Effector memory CD4-positive, alpha-beta T cell (primary cell): ENCODE measurements around the gene BAZ2B.
A peak's percentile ranks its signal among the peaks of the same experiment; 100 is the strongest.

Experiments used
- DNase-seq, 3 donors: peaks; one replicate each; pipeline ENCODE4 v3.0.0-alpha.2; 2020
- H3K27ac ChIP-seq: 2 replicates; pipeline ENCODE4 v1.7.0; 2013; ENCODE audit warnings: mild to moderate bottlenecking, low read length, moderate library complexity; ENCODE audit not compliant: insufficient read depth, poor library complexity, severe bottlenecking
- H3K27me3 ChIP-seq: replicated peaks from 2 replicates; pipeline ENCODE4 v1.7.0; 2013; ENCODE audit warnings: mild to moderate bottlenecking, low read length; ENCODE audit not compliant: insufficient read depth, control insufficient read depth, poor library complexity, severe bottlenecking
- H3K36me3 ChIP-seq: 2 replicates; pipeline ENCODE4 v1.7.0; 2013; ENCODE audit warnings: mild to moderate bottlenecking, low read length, moderate library complexity; ENCODE audit not compliant: control insufficient read depth, insufficient read depth
- H3K4me1 ChIP-seq: 2 replicates; pipeline ENCODE4 v1.7.0; 2013; ENCODE audit warnings: low read length, mild to moderate bottlenecking; ENCODE audit not compliant: control insufficient read depth, insufficient read depth, poor library complexity, severe bottlenecking
- H3K4me3 ChIP-seq: 2 replicates; pipeline ENCODE4 v1.7.0; 2013; ENCODE audit warnings: low read length, low read depth, mild to moderate bottlenecking; ENCODE audit not compliant: insufficient read depth, poor library complexity, severe bottlenecking
- H3K9me3 ChIP-seq: 2 replicates; pipeline ENCODE4 v1.7.0; 2013; ENCODE audit warnings: mild to moderate bottlenecking, low read length, moderate library complexity; ENCODE audit not compliant: control insufficient read depth

The BAZ2B gene

GRCh38 chr2:159317392-159318088 is 298.8 kb downstream of the BAZ2B start:
- H3K27me3 ChIP-seq, result no peaks in the 10 kb centered on the region
- DNase-seq, result no peak
- H3K27ac ChIP-seq, result no peak overlapping the region
- H3K4me1 ChIP-seq, result no peaks in the 10 kb centered on the region
- no peak overlapping the region for H3K4me3 ChIP-seq
- no peaks in the 10 kb centered on the region for H3K36me3 ChIP-seq
- no peaks in the 10 kb centered on the region for H3K9me3 ChIP-seq

GRCh38 chr2:159307942-159308341 is 308.4 kb downstream of the BAZ2B start:
- no peaks in the 10 kb centered on the region for H3K27me3 ChIP-seq
- H3K4me1 ChIP-seq, result no peaks in the 10 kb centered on the region
- H3K4me3 ChIP-seq, result no peak overlapping the region
- no peaks in the 10 kb centered on the region for H3K9me3 ChIP-seq
- H3K27ac ChIP-seq, result no peak overlapping the region
- no peaks in the 10 kb centered on the region for H3K36me3 ChIP-seq
- no peak for DNase-seq

- no peaks in the 10 kb centered on the region for H3K36me3 ChIP-seq
- H3K27me3 ChIP-seq, result no peaks in the 10 kb centered on the region
- no peak overlapping the region for H3K4me3 ChIP-seq
- no peak for DNase-seq
- no peaks in the 10 kb centered on the region for H3K4me1 ChIP-seq
- no peaks in the 10 kb centered on the region for H3K9me3 ChIP-seq
- H3K27ac ChIP-seq, result no peak overlapping the region
Measured at GRCh38 chr2:159300586-159300985, 315.8 kb downstream of the BAZ2B start.

- Histone ChIP-seq H3K36me3 (no peaks in the 10 kb centered on the region), H3K27me3 (no peaks in the 10 kb centered on the region), H3K27ac (no peak overlapping the region), H3K9me3 (no peaks in the 10 kb centered on the region), H3K4me3 (no peak overlapping the region), H3K4me1 (no peaks in the 10 kb centered on the region)
- DNase-seq, result no peak
Measured at GRCh38 chr2:159298967-159299366, 317.4 kb downstream of the BAZ2B start.

GRCh38 chr2:159297042-159297707 is 319.2 kb downstream of the BAZ2B start:
- H3K27ac ChIP-seq, result no peak overlapping the region
- no peaks in the 10 kb centered on the region for H3K36me3 ChIP-seq
- no peak overlapping the region for H3K4me3 ChIP-seq
- DNase-seq, result no peak
- no peaks in the 10 kb centered on the region for H3K27me3 ChIP-seq
- H3K9me3 ChIP-seq, result no peaks in the 10 kb centered on the region
- H3K4me1 ChIP-seq, result no peaks in the 10 kb centered on the region

GRCh38 chr2:159292157-159292556 is 324.2 kb downstream of the BAZ2B start:
- Histone ChIP-seq H3K4me3 (no peak overlapping the region), H3K27me3 (no peaks in the 10 kb centered on the region), H3K36me3 (no peaks in the 10 kb centered on the region), H3K27ac (no peak overlapping the region), H3K9me3 (no peaks in the 10 kb centered on the region), H3K4me1 (peaks cover 7% of the 10 kb centered on the region)
- DNase-seq, result no peak

GRCh38 chr2:159290289-159290907 is 325.9 kb downstream of the BAZ2B start:
- Histone ChIP-seq H3K27me3 (no peaks in the 10 kb centered on the region), H3K4me1 (peaks cover 14% of the 10 kb centered on the region), H3K9me3 (no peaks in the 10 kb centered on the region), H3K36me3 (no peaks in the 10 kb centered on the region), H3K27ac (no peak overlapping the region), H3K4me3 (no peak overlapping the region)
- DNase-seq, result no peak

- Histone ChIP-seq H3K36me3 (no peaks in the 10 kb centered on the region), H3K4me3 (no peak overlapping the region), H3K27me3 (no peaks in the 10 kb centered on the region), H3K9me3 (no peaks in the 10 kb centered on the region), H3K4me1 (peaks cover 14% of the 10 kb centered on the region), H3K27ac (no peak overlapping the region)
- no peak for DNase-seq
Measured at GRCh38 chr2:159287733-159288132, 328.6 kb downstream of the BAZ2B start.

- H3K9me3 ChIP-seq, result no peaks in the 10 kb centered on the region
- peak overlapping the region; percentile 62 for H3K4me3 ChIP-seq
- H3K4me1 ChIP-seq, result peaks cover 14% of the 10 kb centered on the region
- no peaks in the 10 kb centered on the region for H3K27me3 ChIP-seq
- DNase-seq, result peak; percentile 97 to 98 (median 97)
- no peaks in the 10 kb centered on the region for H3K36me3 ChIP-seq
- peak overlapping the region; percentile 52 for H3K27ac ChIP-seq
Measured at GRCh38 chr2:159286709-159287441, 329.5 kb downstream of the BAZ2B start.
